Measurements from ENCODE around the gene LSM5.

LSM5 gene

GRCh38 chr7:32458025-32458424 lies 32.2 kb downstream of the LSM5 start:
- DNase-seq = no peak

- DNase-seq = no peak
Observed at GRCh38 chr7:32453341-32454011, 36.7 kb downstream of the LSM5 start.

DNA sequence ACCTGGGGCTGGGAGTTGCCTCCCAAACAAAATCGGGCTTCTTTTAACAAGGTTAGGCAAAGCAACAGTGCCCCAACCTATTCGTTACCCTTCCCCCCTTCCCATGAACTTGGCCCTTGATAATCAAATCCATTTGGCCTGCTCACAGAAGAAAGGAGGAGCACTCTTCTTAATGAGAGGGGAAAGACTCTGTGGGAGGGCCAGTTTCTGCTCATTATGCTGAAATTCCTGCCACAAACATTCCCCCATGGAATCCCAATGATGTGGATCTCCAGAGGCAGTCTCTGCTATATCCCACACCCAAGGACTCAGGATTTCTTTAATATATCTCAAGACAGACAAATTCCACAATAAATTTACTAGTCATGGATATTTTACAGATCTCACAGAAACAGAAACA lies 43.0 kb downstream of the LSM5 start:
- no peak for DNase-seq

GRCh38 chr7:32436146-32436928 lies 53.8 kb downstream of the LSM5 start:
- DNase-seq = no peak
